ENCODE measurements around the gene CCDC13.
A peak's percentile ranks its signal among the peaks of the same experiment; 100 is the strongest.

The CCDC13 gene

GRCh38 chr3:42799376-42799775 is 26.3 kb upstream of the CCDC13 start:
- DNase-seq = no peak

DNA sequence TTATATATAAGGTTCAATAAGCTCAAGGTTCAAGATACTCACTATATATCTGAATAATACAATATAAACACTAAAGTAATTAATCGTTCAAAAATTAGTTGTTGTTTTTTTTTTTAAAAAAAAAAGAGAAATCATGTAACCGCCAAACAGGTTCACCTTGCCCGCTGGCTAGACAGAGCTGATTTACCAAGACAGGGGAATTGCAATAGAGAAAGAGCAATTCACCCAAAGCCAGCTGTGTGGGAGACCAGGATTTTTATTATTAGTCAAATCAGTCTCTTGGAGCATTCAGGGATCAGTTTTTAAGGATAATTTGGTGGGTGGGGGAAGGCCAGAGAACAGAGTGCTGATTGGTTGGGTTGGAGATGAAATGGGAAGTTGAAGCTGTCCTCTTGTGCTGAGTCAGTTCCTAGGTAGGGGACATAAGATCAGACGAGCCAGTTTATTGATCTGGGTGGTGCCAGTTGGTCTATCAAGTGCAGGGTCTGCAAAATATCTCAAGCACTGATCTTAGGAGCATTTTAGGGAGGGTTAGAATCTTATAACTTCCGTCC is 23.4 kb upstream of the CCDC13 start:
- DNase-seq = no peak

DNA sequence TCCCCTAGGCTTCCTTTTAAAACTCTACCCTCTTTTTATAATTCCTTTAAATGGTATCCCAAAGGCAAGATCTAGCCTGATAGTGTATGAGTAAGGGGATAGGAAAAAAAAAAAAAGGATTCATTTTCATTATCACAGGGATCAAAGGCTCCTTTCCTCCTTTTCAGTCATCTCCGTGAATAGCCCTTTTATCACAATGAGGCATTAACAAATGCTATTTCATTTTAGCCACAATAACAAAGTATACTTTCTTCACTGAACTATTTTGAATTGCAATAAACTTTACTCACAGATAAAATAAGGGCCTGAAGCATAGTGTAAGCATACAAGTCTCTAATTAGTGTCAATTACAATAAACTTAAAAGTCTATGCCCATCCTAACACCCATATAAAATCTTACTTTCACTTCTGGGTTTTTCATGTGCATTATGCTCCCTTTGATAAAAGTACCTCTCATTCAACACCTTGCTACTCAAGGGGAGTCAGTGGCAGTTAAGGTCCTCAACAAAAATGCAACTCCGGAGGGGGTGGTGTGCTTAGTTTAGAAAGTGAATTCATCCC is 22.6 kb upstream of the CCDC13 start:
- DNase-seq = no peak

- no peak for DNase-seq
Measured at GRCh38 chr3:42790714-42791229, 17.7 kb upstream of the CCDC13 start.

DNA sequence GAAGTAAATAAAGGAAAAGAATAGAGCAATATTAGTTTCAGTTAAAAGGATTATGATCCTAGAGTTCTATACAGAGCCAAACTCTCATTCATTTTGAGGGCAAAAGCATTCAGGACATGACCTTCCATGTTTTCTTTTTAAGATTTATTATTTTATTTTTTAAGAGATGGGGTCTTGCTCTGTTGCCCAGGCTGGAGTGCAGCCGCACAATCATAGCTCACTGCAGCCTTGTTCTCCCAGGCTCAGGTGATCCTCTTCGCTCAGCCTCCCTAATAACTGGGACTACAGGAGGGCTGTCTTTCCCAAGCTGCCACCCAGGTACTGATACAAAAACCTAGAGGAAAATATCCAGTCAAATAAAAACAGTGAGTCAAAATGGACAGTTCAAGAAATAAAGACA is 13.6 kb upstream of the CCDC13 start:
- DNase-seq = no peak

DNA sequence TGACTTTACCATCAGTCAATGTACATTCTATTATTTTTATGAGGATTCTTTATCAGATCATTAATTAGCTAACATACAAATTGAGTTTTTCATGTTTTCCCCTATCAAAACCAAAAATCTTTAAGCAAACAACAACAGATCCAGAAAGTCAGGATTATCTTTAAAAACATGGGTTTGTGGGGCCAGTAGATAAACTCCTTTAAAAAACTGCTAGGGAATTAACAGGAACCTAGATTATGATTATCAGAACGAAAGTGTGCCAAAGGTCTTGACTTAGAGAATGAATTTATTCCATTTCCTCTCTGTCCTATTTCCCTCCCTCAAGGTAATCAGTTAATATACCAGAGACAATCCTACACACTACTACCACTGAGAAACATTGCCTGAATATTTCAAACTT is 13.2 kb upstream of the CCDC13 start:
- no peak for DNase-seq

DNA sequence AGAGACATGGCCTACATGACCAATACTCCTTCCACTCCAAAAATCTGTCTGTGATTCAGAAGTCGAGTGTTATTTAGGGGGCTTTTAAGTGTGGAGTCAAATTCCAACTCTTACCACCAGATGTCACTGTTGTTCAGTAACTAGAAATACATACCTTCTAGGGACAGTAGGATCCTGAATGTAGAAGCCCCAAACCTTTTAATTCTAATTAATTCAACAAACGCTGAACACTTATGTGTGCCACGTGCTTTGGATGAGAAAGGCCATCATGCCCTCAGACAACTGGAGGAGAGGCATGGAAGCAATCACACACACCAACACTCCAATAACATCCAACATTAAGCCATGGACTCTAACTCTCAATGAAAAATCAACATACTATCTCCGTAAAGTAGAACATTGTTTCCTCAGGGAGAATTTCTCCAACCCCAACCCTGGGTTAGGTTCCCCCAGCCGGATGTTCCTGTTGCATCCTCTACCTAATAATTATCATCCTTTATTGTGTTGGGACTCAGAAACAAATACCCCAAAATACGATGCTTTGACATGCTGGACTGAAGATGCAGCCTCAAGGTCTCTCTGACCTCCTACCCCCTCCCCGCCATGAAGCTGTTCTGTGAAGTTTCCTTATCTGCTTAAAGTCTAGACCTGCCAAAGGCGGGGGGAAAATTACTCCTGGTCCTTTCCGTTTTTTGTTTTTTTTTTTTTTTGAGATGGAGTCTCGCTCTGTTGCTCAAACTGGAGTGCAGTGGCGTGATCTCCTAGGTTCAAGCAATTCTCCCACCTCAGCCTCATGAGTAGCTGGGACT is 8.0 kb upstream of the CCDC13 start:
- DNase-seq = peak; percentile 47

DNA sequence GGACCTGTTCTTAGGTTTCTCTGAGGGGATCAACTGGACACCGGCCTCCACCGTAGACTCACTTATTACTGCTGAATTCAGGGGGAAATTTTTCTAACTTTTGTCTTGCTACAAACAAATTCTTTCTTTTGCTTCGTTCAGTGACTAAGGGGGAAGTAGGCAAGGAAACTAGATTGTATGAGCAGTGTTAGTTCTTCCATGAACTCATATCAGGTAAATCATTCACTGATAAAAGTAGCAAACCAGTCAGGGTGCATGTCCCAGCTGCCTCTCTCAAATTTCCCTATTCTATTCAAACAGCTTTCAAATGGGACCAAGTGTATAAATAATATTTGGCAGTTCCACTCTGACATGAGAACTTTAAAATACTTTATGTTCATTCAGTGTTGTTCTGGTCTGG is 7.3 kb upstream of the CCDC13 start:
- DNase-seq = no peak

DNA sequence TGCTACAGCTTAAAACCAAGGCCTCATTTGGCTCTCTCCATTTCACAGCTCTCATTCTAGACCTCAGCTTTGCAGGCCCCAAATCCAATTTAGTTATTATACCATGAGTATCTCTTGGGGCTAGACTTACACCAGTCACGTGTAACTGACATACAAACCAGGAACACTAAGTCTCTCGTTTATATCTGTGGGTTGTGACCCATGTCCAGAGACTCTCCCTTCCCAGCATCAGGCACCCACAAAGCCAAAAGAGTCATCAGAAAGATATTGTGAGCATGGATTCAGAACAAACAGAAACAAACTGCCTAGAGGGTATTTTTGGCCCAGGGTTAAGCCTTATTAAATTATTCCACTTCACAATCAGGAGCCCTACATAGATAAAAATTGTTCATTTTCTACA is 5.6 kb upstream of the CCDC13 start:
- DNase-seq = no peak

DNA sequence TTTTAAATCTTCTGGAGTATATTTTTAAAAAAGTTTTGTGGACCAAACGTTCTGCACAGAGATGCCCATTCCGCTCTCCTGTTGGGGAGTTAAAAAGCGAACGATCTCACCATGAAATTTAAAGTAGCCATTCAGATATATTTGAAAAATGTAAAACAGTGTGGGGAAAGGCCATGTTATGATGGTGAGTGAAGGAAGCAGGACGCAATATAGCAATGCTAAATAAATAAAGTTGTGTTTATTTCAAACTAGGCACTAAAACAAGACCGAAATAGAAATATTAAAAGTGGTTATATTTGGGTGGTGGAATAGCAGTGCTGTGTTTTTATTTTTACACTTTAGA is 327 bp upstream of the CCDC13 start:
- no peak for DNase-seq

GRCh38 chr3:42771271-42771670 is 1.8 kb downstream of the CCDC13 start:
- DNase-seq = no peak

GRCh38 chr3:42769477-42770131 is 3.4 kb downstream of the CCDC13 start:
- DNase-seq = no peak

GRCh38 chr3:42764561-42765295 is 8.3 kb downstream of the CCDC13 start:
- DNase-seq = no peak

GRCh38 chr3:42764115-42764514 is 8.9 kb downstream of the CCDC13 start:
- no peak for DNase-seq

- DNase-seq = no peak
Measured at GRCh38 chr3:42763021-42763420, 10.0 kb downstream of the CCDC13 start.

GRCh38 chr3:42762046-42762724 is 10.9 kb downstream of the CCDC13 start:
- no peak for DNase-seq

DNA sequence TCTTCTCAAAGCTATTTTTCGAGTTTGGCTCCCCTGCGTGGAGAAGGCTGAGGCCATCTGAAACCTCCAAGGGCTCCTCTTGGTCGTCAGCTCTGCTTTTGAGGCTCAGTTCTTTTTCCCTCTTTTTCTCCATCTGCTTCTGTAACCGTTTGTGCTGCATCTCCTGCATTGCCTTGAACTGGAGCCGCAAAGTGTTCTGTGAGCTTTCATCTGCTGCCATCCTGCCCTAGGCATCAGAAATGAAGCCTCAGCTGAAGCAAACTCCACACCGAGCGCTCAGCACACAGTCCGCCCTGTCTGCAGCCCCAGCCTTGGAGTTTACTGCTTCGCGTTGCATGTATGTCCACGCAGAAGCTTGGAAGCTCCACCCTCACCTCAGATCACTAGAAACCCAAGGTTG is 14.9 kb downstream of the CCDC13 start:
- DNase-seq = no peak

GRCh38 chr3:42756681-42757213 is 16.3 kb downstream of the CCDC13 start:
- no peak for DNase-seq

DNA sequence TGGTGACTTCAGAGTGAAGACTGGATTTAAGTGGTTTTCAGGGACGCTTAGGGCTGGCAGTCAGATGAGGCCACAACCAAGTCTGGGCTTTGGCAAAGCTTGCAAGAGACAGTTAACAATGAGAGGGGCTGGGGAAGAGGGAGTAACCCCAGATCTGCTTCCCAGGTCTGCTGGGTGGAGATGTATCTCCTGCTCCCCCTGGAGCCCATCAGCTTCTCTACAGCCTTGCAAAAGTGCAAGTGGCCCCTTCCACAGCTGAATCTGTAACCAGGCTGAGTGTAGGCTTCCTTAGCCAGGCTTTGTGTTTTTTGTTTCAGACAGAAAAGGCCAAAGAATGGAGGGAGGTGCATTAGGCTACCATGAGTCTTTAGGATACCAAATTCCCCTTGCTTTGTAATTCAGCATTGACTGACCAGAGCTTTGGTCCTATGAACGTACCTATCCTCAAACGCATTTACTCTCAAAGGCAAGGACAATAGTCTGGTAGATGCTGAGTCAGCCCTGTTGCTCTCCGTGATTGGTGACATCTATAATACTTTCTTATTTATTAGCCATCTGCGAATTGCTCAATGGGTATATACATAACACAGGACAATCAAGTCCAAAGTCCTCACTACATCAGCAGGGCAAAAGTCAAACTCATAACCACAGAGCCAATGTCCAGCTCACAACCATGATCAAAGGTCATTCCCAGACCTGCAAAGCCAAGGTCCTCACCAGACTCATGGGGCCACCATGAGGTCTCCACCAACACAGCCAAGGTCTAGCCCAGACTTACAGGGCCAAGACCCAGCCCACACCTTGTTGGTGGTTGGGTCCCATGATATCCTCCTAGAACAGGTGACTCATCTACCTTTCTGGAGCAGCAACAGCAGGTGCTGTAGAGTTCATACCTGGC is 17.1 kb downstream of the CCDC13 start:
- DNase-seq = peak; percentile 41

GRCh38 chr3:42753757-42754156 is 19.3 kb downstream of the CCDC13 start:
- no peak for DNase-seq

GRCh38 chr3:42752961-42753360 is 20.1 kb downstream of the CCDC13 start:
- no peak for DNase-seq
